Fibroblast of pulmonary artery (primary cell): Measurements from ENCODE around the gene VRK3.

Experiments used
- DNase-seq: peaks from one replicate; pipeline ENCODE4 v3.0.0-alpha.2; 2010; ENCODE audit warnings: low read depth
- H3K4me3 ChIP-seq: replicated peaks from 2 replicates; pipeline ENCODE4 v1.5.1; 2011; ENCODE audit warnings: low read depth, mild to moderate bottlenecking, control low read depth, low read length, moderate library complexity
- CTCF ChIP-seq: IDR thresholded peaks from 2 replicates; pipeline ENCODE4 v1.5.1; 2011; ENCODE audit warnings: mild to moderate bottlenecking, control low read depth, low read length, inconsistent platforms; ENCODE audit errors: missing control alignments

The VRK3 gene

DNA sequence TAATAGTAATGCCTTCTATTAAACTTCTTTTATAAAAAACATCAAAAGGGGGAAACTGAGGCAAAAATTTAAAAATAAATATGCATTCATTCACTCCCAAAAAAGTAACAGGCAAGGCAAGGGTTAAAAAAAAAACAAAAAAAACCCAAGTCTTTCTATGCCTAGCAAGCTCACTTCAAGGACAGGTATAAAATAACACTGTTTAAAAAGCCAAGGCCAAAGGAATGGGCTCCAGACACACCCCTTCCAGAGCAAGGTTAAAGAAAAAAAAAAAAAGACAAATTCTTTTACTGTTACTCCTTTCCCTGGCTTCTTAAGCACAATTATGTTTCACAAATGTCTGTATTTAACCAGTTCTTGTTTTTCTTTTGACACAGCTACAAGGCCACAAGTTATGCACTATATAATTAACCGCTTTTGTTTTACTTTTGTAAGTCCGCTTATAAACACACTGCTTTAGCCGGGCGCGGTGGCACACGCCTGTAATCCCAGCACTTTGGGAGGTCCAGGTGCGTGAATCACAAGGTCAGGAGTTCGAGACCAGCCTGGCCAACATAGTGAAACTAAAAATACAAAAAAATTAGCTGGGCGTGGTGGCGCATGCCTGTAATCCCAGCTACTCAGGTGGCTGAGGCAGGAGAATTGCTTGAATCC, 67.8 kb downstream of the VRK3 start:
- DNase-seq: no peak
- no peak overlapping the region for H3K4me3 ChIP-seq
- no peak for TF ChIP-seq CTCF

GRCh38 chr19:49956115-49956495, 69.1 kb downstream of the VRK3 start:
- TF ChIP-seq CTCF: no peak
- DNase-seq: no peak
- H3K4me3 ChIP-seq: no peak overlapping the region

- no peak for DNase-seq
- H3K4me3 ChIP-seq: no peak overlapping the region
- no peak for TF ChIP-seq CTCF
Observed at GRCh38 chr19:49954933-49955332, 70.2 kb downstream of the VRK3 start.

DNA sequence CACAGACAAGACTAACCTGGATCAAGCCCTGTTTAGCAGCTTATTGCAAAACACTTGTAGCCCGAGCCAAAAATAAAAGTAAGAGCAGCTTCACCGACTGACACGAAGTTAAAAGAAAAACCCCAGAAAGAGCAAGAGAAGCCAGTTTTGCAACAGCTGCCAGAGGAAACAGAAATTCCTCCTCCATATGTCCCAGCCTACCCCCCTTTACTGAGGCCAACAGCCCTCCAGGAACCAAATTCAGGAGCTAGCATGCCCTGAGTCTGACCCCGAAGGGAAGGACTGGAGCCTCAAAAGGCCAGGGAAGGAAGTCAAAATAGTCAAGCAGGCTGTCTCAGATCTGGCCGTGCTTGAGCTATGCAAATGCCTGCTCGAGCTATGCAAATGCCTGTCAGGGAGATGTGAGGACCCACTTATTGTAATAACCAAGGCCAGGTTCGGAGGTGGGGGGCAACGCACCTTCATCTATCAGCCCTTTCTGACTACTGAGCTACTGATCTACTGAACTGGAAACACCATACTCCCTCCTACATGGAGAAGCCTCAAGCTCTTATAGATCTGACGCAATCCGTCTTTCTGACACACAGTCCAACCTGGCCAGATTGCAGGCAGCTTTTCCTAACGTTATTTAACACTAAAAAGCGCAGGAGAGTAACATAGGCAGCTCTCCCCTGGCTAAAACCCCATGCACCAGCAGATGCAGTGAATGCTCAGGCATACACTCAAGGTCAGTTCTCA, 70.9 kb downstream of the VRK3 start:
- DNase-seq: peak; percentile 60
- peak overlapping the region; percentile 21 for H3K4me3 ChIP-seq
- TF ChIP-seq CTCF: no peak

DNA sequence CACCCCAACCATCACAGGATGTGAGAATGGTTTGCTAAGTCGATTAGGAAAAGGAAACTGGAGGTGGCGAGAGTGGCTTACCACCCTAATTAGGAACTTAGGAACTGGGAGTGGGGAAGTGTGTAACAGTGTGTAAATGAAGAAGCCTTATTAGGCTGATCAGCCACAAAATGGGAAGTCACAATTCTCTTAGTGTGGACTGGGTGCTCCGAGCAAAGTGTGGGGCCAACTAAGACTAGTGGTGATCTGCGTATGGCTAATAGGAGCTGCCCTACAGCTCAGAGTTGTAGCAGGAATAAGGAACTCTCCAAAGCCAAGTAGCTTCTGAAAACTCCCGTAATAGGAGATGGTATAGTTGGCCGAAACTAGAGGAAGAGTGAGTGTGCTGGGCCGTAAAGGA, 71.8 kb downstream of the VRK3 start:
- no peak overlapping the region for H3K4me3 ChIP-seq
- DNase-seq: no peak
- TF ChIP-seq CTCF: no peak

DNA sequence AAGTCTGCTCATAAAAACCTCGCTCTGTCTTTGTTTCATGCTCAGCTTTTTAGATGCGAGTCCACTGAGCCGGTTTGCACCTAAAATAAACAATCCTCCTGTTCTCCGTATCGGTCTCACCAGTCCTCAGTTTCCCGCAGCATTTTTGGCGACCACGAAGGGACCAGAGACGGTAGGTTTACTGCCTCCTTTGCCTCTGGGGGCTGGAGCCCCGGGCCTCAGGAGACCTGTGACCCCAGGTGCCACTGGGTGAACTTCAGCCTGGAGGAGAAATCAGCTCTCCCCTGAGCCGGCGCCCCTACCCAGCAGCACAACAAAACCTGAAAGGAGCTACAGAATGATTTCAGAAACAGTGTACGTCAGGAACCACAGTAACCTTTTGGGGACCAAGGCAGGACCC, 72.3 kb downstream of the VRK3 start:
- no peak for TF ChIP-seq CTCF
- H3K4me3 ChIP-seq: no peak overlapping the region
- no peak for DNase-seq

DNA sequence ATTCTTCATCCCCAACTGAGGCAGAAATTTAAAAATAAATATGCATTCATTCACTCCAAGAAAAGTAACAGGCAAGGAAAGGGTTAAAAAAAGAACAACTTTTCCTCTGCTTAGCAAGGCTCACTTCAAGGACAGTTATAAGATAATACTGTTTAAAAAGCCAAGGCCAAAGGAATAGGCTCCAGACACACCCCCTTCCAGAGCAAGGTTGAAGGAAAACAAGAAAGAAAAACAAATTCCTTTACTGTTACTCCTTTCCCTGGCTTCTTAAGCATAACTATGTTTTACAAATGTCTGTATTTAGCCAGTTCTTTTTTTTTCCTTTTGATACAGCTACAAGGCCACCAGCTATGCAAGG, 72.7 kb downstream of the VRK3 start:
- DNase-seq: no peak

More for the DNA sequence above, 72.7 kb downstream of the VRK3 start:
- no peak for TF ChIP-seq CTCF
- H3K4me3 ChIP-seq: no peak overlapping the region
